Astrocyte of the spinal cord (primary cell): ENCODE measurements around the gene SH3BGRL2.
A peak's percentile ranks its signal among the peaks of the same experiment; 100 is the strongest.

ENCODE experiments used
- DNase-seq: peaks from one replicate; pipeline ENCODE4 v3.0.0; 2011; ENCODE audit warnings: low read depth, low spot score
- H3K4me3 ChIP-seq: 2 replicates; pipeline ENCODE4 v1.5.1; 2011; ENCODE audit warnings: low read depth, mild to moderate bottlenecking, low read length, moderate library complexity
- in situ Hi-C: cut with HindIII; loops from 2 replicates; pipeline ENCODE4 v1.10.0; 2017; ENCODE audit warnings: low sequenced_read_pairs
- TF ChIP-seq, protein P1 (sequence below): IDR thresholded peaks from 2 replicates; pipeline ENCODE4 v1.5.1; 2012; ENCODE audit warnings: low read depth, mild to moderate bottlenecking, low read length, inconsistent platforms

Gene SH3BGRL2

GRCh38 chr6:79599725-79600259 is 31.3 kb upstream of the SH3BGRL2 start:
- in situ Hi-C loops = no loop called here
- H3K4me3 ChIP-seq = no peak overlapping the region
- no peak for DNase-seq
- TF ChIP-seq, protein P1, sequence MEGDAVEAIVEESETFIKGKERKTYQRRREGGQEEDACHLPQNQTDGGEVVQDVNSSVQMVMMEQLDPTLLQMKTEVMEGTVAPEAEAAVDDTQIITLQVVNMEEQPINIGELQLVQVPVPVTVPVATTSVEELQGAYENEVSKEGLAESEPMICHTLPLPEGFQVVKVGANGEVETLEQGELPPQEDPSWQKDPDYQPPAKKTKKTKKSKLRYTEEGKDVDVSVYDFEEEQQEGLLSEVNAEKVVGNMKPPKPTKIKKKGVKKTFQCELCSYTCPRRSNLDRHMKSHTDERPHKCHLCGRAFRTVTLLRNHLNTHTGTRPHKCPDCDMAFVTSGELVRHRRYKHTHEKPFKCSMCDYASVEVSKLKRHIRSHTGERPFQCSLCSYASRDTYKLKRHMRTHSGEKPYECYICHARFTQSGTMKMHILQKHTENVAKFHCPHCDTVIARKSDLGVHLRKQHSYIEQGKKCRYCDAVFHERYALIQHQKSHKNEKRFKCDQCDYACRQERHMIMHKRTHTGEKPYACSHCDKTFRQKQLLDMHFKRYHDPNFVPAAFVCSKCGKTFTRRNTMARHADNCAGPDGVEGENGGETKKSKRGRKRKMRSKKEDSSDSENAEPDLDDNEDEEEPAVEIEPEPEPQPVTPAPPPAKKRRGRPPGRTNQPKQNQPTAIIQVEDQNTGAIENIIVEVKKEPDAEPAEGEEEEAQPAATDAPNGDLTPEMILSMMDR = no peak

DNA sequence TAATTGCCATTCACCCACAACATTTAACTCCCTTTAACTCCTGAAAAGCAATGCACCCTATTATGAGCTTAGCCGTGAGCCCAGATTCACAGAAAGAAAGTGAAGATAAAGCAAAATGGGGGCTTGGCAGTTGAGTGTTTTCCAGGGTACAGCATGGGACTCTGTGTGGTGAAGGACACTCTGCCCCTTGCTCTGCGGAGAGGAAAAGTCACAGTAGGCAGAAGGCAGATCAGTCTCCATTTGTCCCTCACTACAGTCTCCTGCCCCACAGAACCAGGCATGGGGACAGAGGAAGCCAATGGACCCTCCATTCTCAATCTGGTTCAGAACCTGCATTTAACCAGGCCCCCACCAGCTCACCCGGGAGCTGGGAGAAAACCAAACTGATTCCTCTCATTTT is 30.8 kb upstream of the SH3BGRL2 start:
- in situ Hi-C loops = no loop called here
- DNase-seq = no peak
- H3K4me3 ChIP-seq = no peak overlapping the region
- TF ChIP-seq, protein P1 = no peak

- in situ Hi-C loops = no loop called here
- peak; percentile 80 for DNase-seq
- TF ChIP-seq, protein P1 = no peak
- H3K4me3 ChIP-seq = no peak overlapping the region
Observed at GRCh38 chr6:79600812-79601609, 30.1 kb upstream of the SH3BGRL2 start.

- DNase-seq = no peak
- TF ChIP-seq, protein P1 = no peak
- in situ Hi-C loops = no loop called here
- H3K4me3 ChIP-seq = no peak overlapping the region
Observed at GRCh38 chr6:79602859-79603258, 28.3 kb upstream of the SH3BGRL2 start.

DNA sequence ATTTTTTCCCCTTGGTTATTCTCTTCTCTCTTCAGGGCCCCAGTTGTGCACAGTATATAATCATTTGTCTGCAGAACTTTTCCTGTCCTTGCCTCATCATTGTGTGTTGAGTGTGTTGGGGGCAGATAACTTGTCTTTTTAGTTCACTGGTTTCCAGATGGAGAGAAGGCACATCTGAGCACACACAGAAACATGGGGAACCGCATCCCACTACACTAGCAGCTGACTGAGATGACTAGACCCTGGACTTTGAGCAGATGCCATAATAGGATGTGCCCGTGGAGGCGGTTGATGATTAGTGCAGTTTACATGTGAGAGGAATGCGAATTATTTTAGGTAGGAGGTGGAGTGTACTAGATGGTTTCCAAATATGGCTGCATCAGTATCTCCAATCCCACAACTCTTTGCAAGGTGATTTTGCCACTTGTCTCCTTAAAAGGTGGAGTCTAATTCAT is 26.5 kb upstream of the SH3BGRL2 start:
- in situ Hi-C loops = no loop called here
- TF ChIP-seq, protein P1 = no peak
- DNase-seq = peak; percentile 76
- H3K4me3 ChIP-seq = no peak overlapping the region

DNA sequence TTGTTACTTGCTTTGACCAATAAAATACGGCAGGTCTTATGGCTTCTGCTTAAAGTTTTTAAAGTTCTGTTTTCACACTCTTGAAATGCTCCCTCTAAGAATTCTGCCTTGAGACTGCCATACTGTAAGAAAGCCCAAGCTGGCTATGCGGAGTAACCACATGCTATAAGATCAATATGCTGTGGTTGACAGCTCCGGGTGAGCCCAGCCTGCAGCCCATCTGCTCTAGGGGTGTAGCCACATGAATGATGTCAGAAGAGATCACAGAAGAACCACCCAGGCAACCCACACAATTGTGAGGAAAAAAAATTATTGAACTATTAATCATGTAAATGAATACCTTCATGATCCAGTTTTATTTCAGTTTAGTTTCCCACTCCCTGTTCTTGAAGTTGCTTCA is 26.1 kb upstream of the SH3BGRL2 start:
- no peak overlapping the region for H3K4me3 ChIP-seq
- TF ChIP-seq, protein P1 = no peak
- DNase-seq = peak; percentile 54
- in situ Hi-C loops = no loop called here
